Subcutaneous adipose tissue (tissue), 4 donors: ENCODE results near the gene NOTCH1. TPM values are rescaled to one million over a fixed set of nuclear protein-coding genes. Genes with fewer than 3 reads are reported as not detected.

Experiments
- total RNA-seq, 4 donors: library from RNA; depleted of rRNA; stranded (reverse); fragments of >200 nt; gene quantifications; one replicate each; pipeline ENCODE4 v1.1.0, GENCODE V29; 2016
- TF ChIP-seq, protein P1 (sequence below): fragments of 450-650 bp; IDR thresholded peaks from one replicate; pipeline ENCODE4 v1.5.1; 2016; ENCODE audit warnings: low read depth, mild to moderate bottlenecking, control low read depth, antibody characterized with exemption, moderate library complexity

NOTCH1 gene
- total RNA-seq, 4 donors from 2014 or later, result 18.0 to 94.4 (median 21.3) TPM

DNA sequence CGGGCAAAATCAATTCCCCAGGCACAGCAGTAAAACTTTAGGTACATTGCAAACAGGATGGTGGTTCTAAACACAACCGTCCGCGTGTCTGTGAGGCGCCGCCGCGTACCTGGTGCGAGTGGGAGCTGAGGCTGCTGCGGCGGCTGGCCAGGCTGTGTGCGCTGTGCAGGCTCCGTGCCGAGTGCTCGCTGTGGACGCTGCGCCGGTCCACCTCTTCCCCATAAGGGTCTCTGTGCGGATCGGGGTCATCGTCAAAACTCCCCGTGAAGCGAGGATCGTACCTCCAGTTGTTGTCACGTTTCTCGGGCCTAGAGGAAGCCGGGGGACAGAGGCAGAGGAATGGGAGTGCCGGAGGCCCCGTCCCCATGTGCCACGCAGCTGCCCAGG is 79.7 kb downstream of the NOTCH1 start:
- TF ChIP-seq, protein P1, sequence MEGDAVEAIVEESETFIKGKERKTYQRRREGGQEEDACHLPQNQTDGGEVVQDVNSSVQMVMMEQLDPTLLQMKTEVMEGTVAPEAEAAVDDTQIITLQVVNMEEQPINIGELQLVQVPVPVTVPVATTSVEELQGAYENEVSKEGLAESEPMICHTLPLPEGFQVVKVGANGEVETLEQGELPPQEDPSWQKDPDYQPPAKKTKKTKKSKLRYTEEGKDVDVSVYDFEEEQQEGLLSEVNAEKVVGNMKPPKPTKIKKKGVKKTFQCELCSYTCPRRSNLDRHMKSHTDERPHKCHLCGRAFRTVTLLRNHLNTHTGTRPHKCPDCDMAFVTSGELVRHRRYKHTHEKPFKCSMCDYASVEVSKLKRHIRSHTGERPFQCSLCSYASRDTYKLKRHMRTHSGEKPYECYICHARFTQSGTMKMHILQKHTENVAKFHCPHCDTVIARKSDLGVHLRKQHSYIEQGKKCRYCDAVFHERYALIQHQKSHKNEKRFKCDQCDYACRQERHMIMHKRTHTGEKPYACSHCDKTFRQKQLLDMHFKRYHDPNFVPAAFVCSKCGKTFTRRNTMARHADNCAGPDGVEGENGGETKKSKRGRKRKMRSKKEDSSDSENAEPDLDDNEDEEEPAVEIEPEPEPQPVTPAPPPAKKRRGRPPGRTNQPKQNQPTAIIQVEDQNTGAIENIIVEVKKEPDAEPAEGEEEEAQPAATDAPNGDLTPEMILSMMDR, result no peak

DNA sequence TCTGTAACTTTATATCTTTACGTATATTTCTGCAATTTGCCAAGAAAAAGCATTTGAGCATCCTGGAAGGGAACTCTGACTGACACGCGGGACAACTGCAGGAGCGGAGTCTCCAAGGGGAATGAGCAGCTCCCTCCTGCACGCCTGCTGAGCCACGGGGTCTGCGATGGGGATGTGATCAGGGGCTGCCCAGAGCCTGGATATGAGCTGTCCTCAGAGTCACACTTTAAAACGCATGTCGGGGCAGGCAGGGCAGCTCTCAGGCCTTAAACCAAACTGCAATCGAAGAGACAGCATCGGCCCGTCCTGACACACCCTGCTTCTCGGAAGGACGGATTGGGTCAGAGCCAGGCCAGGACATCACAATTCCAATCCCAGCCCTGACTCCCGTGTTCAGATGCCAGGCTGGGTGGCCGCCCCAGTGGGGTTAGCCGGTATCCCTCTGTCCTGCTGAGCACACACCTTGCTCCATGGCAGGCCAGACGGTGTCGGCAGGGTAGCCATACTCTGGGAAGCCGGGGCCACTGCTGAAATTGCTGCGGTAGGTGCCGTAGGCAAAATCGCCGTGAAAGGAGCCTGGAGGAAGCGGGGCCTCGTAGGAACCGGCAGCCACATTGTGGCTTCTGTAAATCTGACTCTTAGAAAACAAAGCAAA is 80.2 kb downstream of the NOTCH1 start:
- TF ChIP-seq, protein P1, result no peak

DNA sequence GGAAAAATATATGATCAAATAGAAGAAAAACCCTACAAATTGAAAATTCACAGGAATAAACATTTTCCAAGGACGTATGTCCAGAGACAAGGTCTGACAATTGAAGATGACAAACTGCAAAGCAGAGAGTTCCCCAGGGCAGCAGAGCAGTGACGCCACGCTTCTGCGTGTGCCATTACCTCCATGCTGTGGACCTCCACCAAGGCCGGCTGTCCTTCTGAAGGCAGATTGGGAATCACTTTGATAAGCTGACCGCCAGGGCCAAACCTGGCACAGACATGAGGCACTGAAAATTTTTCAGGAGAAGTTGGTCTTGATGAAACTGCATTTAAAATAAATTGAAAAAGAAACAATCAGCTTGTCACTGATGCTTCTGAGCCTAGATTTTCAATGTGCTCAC is 81.6 kb downstream of the NOTCH1 start:
- TF ChIP-seq, protein P1, result no peak

DNA sequence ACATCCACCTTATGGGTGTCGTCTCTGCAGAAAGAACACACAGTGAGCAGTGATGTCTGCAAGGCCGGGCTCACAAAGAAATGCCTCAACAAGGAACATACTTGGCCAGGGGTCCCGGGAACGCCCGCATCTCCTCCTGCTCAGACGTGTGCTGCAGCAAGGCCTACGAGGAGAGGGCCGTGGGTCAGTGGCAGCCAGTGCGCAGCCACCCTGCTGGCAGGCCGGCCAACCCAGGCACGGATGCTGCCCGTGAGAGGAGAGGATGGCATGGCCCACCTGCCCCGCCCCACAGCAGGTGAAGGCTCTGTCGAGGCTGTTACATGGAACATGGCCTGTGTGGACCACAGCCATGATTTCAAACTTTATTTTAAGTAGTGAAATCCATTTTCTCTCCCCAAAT is 82.3 kb downstream of the NOTCH1 start:
- TF ChIP-seq, protein P1, result no peak

DNA sequence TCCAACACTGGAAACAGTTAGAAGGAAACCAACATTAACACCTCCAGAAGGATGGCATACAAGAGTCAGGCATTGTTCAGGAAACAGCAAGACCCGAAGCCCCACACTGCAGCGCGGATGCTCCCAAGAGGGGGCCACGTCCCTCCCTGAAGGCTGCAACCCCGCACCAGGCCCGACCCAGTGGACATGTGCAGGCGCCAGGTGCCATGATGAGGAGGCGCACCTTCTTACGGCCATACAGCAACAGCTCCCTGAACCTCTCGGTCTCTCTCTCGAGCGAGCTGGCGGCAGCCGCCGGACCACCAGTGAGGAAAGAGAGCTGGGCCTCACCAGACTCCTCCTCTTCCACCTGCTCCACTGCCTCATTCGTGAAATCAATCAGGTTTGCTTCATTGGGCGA is 83.2 kb downstream of the NOTCH1 start:
- TF ChIP-seq, protein P1, result no peak

DNA sequence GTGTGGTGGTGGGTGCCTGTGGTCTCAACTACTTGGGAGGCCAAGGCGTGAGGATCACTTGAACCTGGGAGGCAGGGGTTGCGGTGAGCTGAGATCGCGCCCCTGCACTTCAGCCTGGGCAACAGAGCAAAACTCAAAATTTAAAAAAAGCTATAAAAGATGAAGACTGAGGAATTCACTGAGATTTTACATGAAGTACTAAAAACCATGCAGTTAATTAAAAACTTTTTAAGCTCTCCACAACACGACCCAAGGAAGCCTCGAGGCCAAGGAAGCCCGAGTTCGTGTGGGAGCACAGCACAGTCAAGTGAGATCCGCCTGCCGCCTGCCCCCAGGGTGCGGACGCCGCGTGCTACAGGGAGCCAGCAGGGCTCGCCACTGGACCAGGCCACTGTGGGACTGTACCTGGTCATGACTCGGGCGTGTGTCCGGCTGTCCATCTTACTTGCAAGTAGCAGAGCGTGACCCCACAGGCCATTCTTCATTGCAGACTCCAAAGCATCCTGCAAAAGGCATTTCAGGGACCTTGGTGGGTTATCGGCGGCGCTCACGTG is 85.0 kb downstream of the NOTCH1 start:
- TF ChIP-seq, protein P1, result no peak

DNA sequence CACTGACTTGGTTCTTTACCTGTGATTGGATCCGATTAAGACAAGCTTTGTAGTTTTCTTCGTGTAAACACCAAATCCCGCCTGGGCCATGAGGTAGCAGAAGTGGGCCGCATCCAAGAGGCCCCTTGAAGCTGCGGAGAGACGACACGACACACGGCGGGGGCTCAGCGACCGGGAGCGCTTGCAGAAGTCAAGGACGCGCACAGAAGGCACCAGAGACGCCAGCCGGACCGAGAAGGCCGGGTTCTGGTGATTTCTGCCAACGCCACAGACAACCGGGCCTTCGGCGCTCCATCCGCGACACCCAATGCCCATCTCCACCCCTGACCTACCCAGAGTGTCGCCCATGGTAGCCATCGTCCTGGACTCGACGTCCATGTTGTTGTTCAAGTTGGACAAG is 86.4 kb downstream of the NOTCH1 start:
- TF ChIP-seq, protein P1, result no peak
